DND-41 (cell line): Measurements from ENCODE around the gene LEF1.
A peak's percentile ranks its signal among the peaks of the same experiment; 100 is the strongest.

ENCODE experiments used
- ATAC-seq: fragments of 200-7000 bp; cut with Tn5 transposase; 3 replicates; pipeline ENCODE4 v1.9.1; 2021; ENCODE audit warnings: low read depth; ENCODE audit not compliant: insufficient read depth
- DNase-seq: peaks from one replicate; pipeline ENCODE4 v3.0.0-alpha.2; 2020
- H2AFZ ChIP-seq: 2 replicates; pipeline ENCODE4 v1.6.0; 2012; ENCODE audit warnings: low read depth, low read length
- H3K27ac ChIP-seq: 2 replicates; pipeline ENCODE4 v1.5.1; 2012; ENCODE audit warnings: low read length, inconsistent platforms
- H3K27me3 ChIP-seq: fragments of 200-600 bp; sonication (generic); 2 replicates; pipeline ENCODE4 v1.6.0; 2012; ENCODE audit warnings: low read length, mild to moderate bottlenecking, inconsistent platforms; ENCODE audit not compliant: insufficient read depth, poor library complexity
- H3K36me3 ChIP-seq: 2 replicates; pipeline ENCODE4 v1.5.1; 2012; ENCODE audit warnings: low read length, inconsistent platforms; ENCODE audit not compliant: insufficient read depth
- H3K4me1 ChIP-seq: 2 replicates; pipeline ENCODE4 v1.5.1; 2012; ENCODE audit warnings: mild to moderate bottlenecking, low read length; ENCODE audit not compliant: insufficient read depth
- H3K4me2 ChIP-seq: 2 replicates; pipeline ENCODE4 v1.6.0; 2012; ENCODE audit warnings: mild to moderate bottlenecking, moderate library complexity, low read length, inconsistent platforms; ENCODE audit not compliant: insufficient read depth
- H3K4me3 ChIP-seq, 2 experiments: fragments of 200-600 bp in 1 of 2; shearing (Covaris generic) in 1 of 2; 2 replicates each; pipeline ENCODE4 v1.5.1; 2012 to 2016; ENCODE audit warnings: inconsistent platforms in 2 of 2, low read length in 2 of 2, mild to moderate bottlenecking in 2 of 2, low read depth in 1 of 2, moderate library complexity in 1 of 2
- H3K79me2 ChIP-seq: 2 replicates; pipeline ENCODE4 v1.6.0; 2012; ENCODE audit warnings: low read length, inconsistent platforms; ENCODE audit not compliant: insufficient read depth
- H3K9ac ChIP-seq: 2 replicates; pipeline ENCODE4 v1.6.0; 2012; ENCODE audit warnings: low read depth, mild to moderate bottlenecking, inconsistent platforms, low read length, moderate library complexity
- H3K9me3 ChIP-seq: 2 replicates; pipeline ENCODE4 v1.5.1; 2012; ENCODE audit warnings: low read length, moderate library complexity, mild to moderate bottlenecking, inconsistent platforms; ENCODE audit not compliant: insufficient read depth, severe bottlenecking
- H4K20me1 ChIP-seq: 2 replicates; pipeline ENCODE4 v1.6.0; 2012; ENCODE audit warnings: low read length; ENCODE audit not compliant: insufficient read depth
- EZH2 ChIP-seq: IDR thresholded peaks from 3 replicates; pipeline ENCODE4 v1.6.1; 2012; ENCODE audit warnings: borderline replicate concordance, low read depth, mild to moderate bottlenecking, moderate library complexity, low read length, inconsistent platforms; ENCODE audit not compliant: severe bottlenecking
- TF ChIP-seq, protein P1 (sequence below): IDR thresholded peaks from 2 replicates; pipeline ENCODE4 v1.5.1; 2012; ENCODE audit warnings: borderline replicate concordance, low read length, moderate library complexity, mild to moderate bottlenecking; ENCODE audit not compliant: poor library complexity, severe bottlenecking; ENCODE audit errors: extremely low read depth

LEF1 gene

DNA sequence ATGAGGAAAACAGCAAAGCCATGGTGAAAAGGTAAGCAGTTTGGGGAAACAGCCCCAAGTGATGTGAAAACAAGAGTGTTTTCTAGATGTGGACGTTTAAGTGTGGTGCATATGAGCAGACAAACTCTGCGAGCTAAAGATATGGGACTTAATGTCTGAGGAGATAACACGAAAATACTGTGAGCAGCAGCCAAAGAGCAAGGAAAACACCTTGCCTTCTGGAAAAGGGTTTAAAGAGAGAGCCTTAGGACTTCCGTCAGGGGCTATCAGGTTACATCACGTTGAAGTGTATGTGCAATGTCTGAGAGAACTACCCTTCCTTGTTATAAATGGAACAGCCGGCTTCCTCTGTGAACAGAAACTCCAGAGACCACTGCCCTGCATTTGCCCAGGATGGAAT, 54.2 kb downstream of the LEF1 start:
- Histone ChIP-seq H3K4me2 (no peak overlapping the region), H3K9me3 (no peaks in the 10 kb centered on the region), H2AFZ (no peak overlapping the region), H3K36me3 (peaks cover 98% of the 10 kb centered on the region), H3K9ac (no peak overlapping the region), H3K27me3 (no peaks in the 10 kb centered on the region), H3K4me1 (peaks cover 82% of the 10 kb centered on the region), H3K4me3 (no peak overlapping the region), H3K79me2 (peaks cover 100% of the 10 kb centered on the region), H3K27ac (peak overlapping the region; percentile 18; the same call in 1 of the 2 replicates), H4K20me1 (peaks cover 94% of the 10 kb centered on the region)
- no peak for ATAC-seq
- DNase-seq = no peak
- TF ChIP-seq, protein P1, sequence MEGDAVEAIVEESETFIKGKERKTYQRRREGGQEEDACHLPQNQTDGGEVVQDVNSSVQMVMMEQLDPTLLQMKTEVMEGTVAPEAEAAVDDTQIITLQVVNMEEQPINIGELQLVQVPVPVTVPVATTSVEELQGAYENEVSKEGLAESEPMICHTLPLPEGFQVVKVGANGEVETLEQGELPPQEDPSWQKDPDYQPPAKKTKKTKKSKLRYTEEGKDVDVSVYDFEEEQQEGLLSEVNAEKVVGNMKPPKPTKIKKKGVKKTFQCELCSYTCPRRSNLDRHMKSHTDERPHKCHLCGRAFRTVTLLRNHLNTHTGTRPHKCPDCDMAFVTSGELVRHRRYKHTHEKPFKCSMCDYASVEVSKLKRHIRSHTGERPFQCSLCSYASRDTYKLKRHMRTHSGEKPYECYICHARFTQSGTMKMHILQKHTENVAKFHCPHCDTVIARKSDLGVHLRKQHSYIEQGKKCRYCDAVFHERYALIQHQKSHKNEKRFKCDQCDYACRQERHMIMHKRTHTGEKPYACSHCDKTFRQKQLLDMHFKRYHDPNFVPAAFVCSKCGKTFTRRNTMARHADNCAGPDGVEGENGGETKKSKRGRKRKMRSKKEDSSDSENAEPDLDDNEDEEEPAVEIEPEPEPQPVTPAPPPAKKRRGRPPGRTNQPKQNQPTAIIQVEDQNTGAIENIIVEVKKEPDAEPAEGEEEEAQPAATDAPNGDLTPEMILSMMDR = no peak
- no peak for TF ChIP-seq EZH2

DNA sequence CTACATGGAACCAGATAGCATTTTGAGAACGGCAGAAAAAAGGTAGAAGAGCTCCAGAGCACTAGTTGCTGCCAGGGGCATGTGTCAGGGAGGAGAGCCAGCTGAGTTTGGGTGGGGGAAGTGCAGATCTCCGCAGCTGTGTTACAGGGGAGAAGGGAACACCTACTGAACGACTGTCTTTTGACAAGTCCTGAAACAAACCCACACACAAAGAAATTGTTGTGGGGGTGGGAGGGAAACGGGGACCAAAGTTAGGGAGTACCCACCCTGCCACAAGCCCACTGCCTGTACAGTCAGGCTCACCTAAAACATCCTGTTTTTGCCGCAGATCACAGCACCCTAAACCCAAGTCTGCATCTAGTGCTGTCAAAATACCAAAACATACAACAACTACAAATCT, 55.5 kb downstream of the LEF1 start:
- Histone ChIP-seq H4K20me1 (peaks cover 98% of the 10 kb centered on the region), H3K9ac (no peak overlapping the region), H2AFZ (no peak overlapping the region), H3K36me3 (peaks cover 98% of the 10 kb centered on the region), H3K4me2 (no peak overlapping the region), H3K9me3 (no peaks in the 10 kb centered on the region), H3K4me1 (peaks cover 77% of the 10 kb centered on the region), H3K27ac (no peak overlapping the region), H3K79me2 (peaks cover 100% of the 10 kb centered on the region), H3K27me3 (no peaks in the 10 kb centered on the region), H3K4me3 (no peak overlapping the region)
- no peak for TF ChIP-seq EZH2
- TF ChIP-seq, protein P1 = no peak
- DNase-seq (peak; percentile 37), ATAC-seq (peak; percentile 29; the same call in 2 of the 3 replicates)

DNA sequence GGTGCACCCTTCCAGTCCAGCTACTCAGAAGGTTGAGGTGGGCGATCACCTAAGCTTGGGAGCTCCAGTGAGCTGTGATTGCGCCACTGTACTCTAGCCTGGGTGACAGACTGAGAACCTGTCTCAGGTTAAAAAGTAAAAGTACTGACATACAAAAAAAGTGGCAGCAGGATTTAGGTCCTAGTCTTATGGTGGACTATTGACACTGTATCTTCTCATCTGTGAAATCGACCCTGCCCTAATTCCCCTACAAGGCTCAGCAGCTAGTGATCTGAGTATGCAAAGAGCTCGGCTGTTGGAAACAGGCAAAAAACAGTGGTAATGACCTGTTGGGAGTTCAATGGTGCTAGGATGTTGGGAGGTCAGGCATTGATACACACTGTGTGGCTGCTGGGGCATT, 57.0 kb downstream of the LEF1 start:
- Histone ChIP-seq H2AFZ (no peak overlapping the region), H3K9me3 (no peaks in the 10 kb centered on the region), H4K20me1 (peaks cover 98% of the 10 kb centered on the region), H3K27ac (no peak overlapping the region), H3K79me2 (peaks cover 100% of the 10 kb centered on the region), H3K4me2 (no peak overlapping the region), H3K27me3 (no peaks in the 10 kb centered on the region), H3K4me3 (no peak overlapping the region), H3K36me3 (peaks cover 99% of the 10 kb centered on the region), H3K4me1 (peaks cover 71% of the 10 kb centered on the region), H3K9ac (no peak overlapping the region)
- no peak for ATAC-seq
- no peak for DNase-seq
- TF ChIP-seq EZH2 = no peak
- TF ChIP-seq, protein P1 = no peak

DNA sequence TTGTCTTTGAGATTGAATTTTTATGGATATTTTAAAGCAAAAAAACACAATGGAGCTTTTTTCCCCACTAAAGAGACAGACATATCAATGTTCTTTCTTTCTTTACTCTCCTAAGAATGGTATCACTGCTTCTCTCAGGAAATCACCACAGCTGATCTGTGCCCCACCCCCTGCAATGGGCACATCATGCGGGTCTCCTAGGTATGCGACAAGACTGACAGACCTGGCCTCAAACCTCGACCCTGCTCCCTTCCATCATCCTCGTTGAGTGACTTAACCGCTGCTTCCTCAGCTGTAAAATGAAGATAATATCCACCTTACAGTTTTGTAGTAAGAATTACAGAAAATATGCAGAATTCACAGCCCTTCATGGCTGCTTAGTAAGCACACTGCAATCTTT, 58.3 kb downstream of the LEF1 start:
- H3K4me2 ChIP-seq = no peak overlapping the region
- H2AFZ ChIP-seq = no peak overlapping the region
- no peaks in the 10 kb centered on the region for H3K9me3 ChIP-seq
- peaks cover 99% of the 10 kb centered on the region for H3K36me3 ChIP-seq
- DNase-seq (no peak), ATAC-seq (no peak)
- no peaks in the 10 kb centered on the region for H3K27me3 ChIP-seq
- no peak for TF ChIP-seq EZH2
- H3K79me2 ChIP-seq = peaks cover 100% of the 10 kb centered on the region
- peaks cover 98% of the 10 kb centered on the region for H4K20me1 ChIP-seq
- no peak overlapping the region for H3K4me3 ChIP-seq
- peaks cover 62% of the 10 kb centered on the region for H3K4me1 ChIP-seq
- no peak overlapping the region for H3K27ac ChIP-seq
- no peak overlapping the region for H3K9ac ChIP-seq
